HCT116 (cell line): ENCODE results near the gene HMG20A. TPM values are rescaled to one million over a fixed set of nuclear protein-coding genes. Genes with fewer than 3 reads are reported as not detected.

Source experiments
- ATAC-seq: fragments of 200-7000 bp; cut with Tn5 transposase; 2 replicates; pipeline ENCODE4 v1.9.1; 2020; ENCODE audit warnings: mild to moderate bottlenecking, moderate library complexity
- BruUV-seq: library from RNA; stranded (reverse); fragments of 400-500 nt; replicated peaks from 2 replicates; lab custom pipeline; 2021; lab: Mats Ljungman, UMichigan
- CTCF ChIA-PET: fragments of 300-600 bp; sonication (Branson Sonifier 250); formaldehyde crosslinking; loops from one replicate; lab custom pipeline; 2021; ENCODE audit warnings: antibody characterized with exemption; lab: Charles Lee
- POLR2A ChIA-PET: fragments of 300-600, 350-600 bp; sonication (Branson Sonifier 250); formaldehyde crosslinking; loops from one replicate; lab custom pipeline; 2021; ENCODE audit warnings: antibody characterized with exemption; lab: Charles Lee
- RAD21 ChIA-PET, 2 experiments: fragments of 300-600 bp; sonication (Branson Sonifier 250); formaldehyde crosslinking; loops; one replicate each; lab custom pipeline; 2023; ENCODE audit warnings: low total read pairs in 2 of 2; ENCODE audit not compliant: uncharacterized antibody in 2 of 2, unreplicated experiment in 2 of 2, low non-redundant PET in 1 of 2; lab: Charles Lee
- DNase-seq: peaks from one replicate; pipeline ENCODE4 v3.0.0-alpha.2; 2010; ENCODE audit warnings: low read depth, low spot score
- H2AFZ ChIP-seq: fragments of 200-600 bp; shearing (Covaris generic), sonication (generic); 2 replicates; pipeline ENCODE4 v1.6.1; 2017; ENCODE audit warnings: low read depth, mixed run types, mixed read lengths, antibody characterized with exemption, low read length; ENCODE audit not compliant: poor library complexity, severe bottlenecking
- H3K27ac ChIP-seq: 2 replicates; pipeline ENCODE4 v1.5.1; 2012; ENCODE audit warnings: low read depth, low read length
- H3K27me3 ChIP-seq: fragments of 200-600 bp; sonication (generic); 2 replicates; pipeline ENCODE4 v1.6.1; 2016; ENCODE audit warnings: mixed run types, low read length, mixed read lengths; ENCODE audit not compliant: insufficient read depth
- H3K36me3 ChIP-seq, 2 experiments: fragments of 200-500 bp in 1 of 2; fragments of 200-600 bp in 1 of 2; sonication (Bioruptor generic) in 1 of 2; sonication (generic) in 1 of 2; 2 replicates each; pipeline versions ENCODE4 v1.5.1 to v1.6.1; 2014 to 2016; ENCODE audit warnings: low read length in 2 of 2, inconsistent platforms in 1 of 2, mixed read lengths in 1 of 2, mixed run types in 1 of 2; ENCODE audit not compliant: insufficient read depth in 2 of 2, control insufficient read depth in 1 of 2
- H3K4me1 ChIP-seq, 2 experiments: fragments of 200-600 bp in 1 of 2; sonication (generic) in 1 of 2; 2 replicates each; pipeline versions ENCODE4 v1.5.1 to v1.6.1; 2012 to 2017; ENCODE audit warnings: low read length in 2 of 2, inconsistent platforms in 1 of 2, mild to moderate bottlenecking in 1 of 2, mixed read lengths in 1 of 2, mixed run types in 1 of 2, moderate library complexity in 1 of 2; ENCODE audit not compliant: insufficient read depth in 2 of 2, control insufficient read depth in 1 of 2
- H3K4me2 ChIP-seq: fragments of 200-600 bp; sonication (generic); 2 replicates; pipeline ENCODE4 v1.6.1; 2017; ENCODE audit warnings: mixed run types, low read length, mixed read lengths
- H3K4me3 ChIP-seq, 2 experiments: fragments of 200-600 bp in 1 of 2; sonication (generic) in 1 of 2; replicated peaks in 1 of 2; 2 replicates each; pipeline ENCODE4 v1.5.1; 2011 to 2016; ENCODE audit warnings: low read length in 2 of 2, control low read depth in 1 of 2, low read depth in 1 of 2, mild to moderate bottlenecking in 1 of 2, mixed read lengths in 1 of 2, mixed run types in 1 of 2
- H3K79me2 ChIP-seq: fragments of 200-600 bp; sonication (generic); 2 replicates; pipeline ENCODE4 v1.6.1; 2017; ENCODE audit warnings: mild to moderate bottlenecking, mixed run types, low read length, moderate library complexity, mixed read lengths; ENCODE audit not compliant: insufficient read depth
- H3K9ac ChIP-seq: fragments of 200-600 bp; sonication (generic); 2 replicates; pipeline ENCODE4 v1.6.1; 2016; ENCODE audit warnings: low read length, mixed read lengths
- H3K9me2 ChIP-seq: fragments of 200-600 bp; sonication (generic), shearing (Covaris generic); 2 replicates; pipeline ENCODE4 v1.6.1; 2017; ENCODE audit warnings: mixed run types, mild to moderate bottlenecking, moderate library complexity; ENCODE audit not compliant: insufficient read depth
- H3K9me3 ChIP-seq, 2 experiments: fragments of 200-500 bp in 1 of 2; fragments of 200-600 bp in 1 of 2; sonication (Bioruptor generic) in 1 of 2; sonication (generic) in 1 of 2; 2 replicates each; pipeline ENCODE4 v1.6.1; 2014 to 2017; ENCODE audit warnings: low read length in 2 of 2, mixed read lengths in 2 of 2, inconsistent platforms in 1 of 2, low read depth in 1 of 2, mild to moderate bottlenecking in 1 of 2, mixed run types in 1 of 2, moderate library complexity in 1 of 2; ENCODE audit not compliant: control insufficient read depth in 1 of 2, insufficient read depth in 1 of 2
- H4K20me1 ChIP-seq: fragments of 200-600 bp; sonication (generic), shearing (Covaris generic); 2 replicates; pipeline ENCODE4 v1.6.1; 2017; ENCODE audit warnings: mixed run types, mild to moderate bottlenecking, moderate library complexity; ENCODE audit not compliant: insufficient read depth
- ATF3 ChIP-seq: IDR thresholded peaks from 2 replicates; pipeline ENCODE4 v1.6.1; 2012
- CEBPB ChIP-seq: IDR thresholded peaks from 2 replicates; pipeline ENCODE4 v1.6.1; 2012; ENCODE audit warnings: low read depth
- EGR1 ChIP-seq: IDR thresholded peaks from 2 replicates; pipeline ENCODE4 v1.6.1; 2012; ENCODE audit warnings: low read depth
- EZH2phosphoT487 ChIP-seq: fragments of 200-600 bp; IDR thresholded peaks from 2 replicates; pipeline ENCODE4 v1.6.1; 2018; ENCODE audit warnings: antibody characterized with exemption, borderline replicate concordance
- FOSL1 ChIP-seq: IDR thresholded peaks from 2 replicates; pipeline ENCODE4 v1.6.1; 2012; ENCODE audit warnings: low read depth
- JUND ChIP-seq: IDR thresholded peaks from 2 replicates; pipeline ENCODE4 v1.6.1; 2012
- MAX ChIP-seq: IDR thresholded peaks from 2 replicates; pipeline ENCODE4 v1.6.1; 2012
- POLR2A ChIP-seq: IDR thresholded peaks from 2 replicates; pipeline ENCODE4 v1.7.0; 2011; ENCODE audit warnings: borderline replicate concordance; ENCODE audit not compliant: insufficient read depth, insufficient read length; ENCODE audit errors: extremely low read depth
- REST ChIP-seq: IDR thresholded peaks from 2 replicates; pipeline ENCODE4 v1.6.1; 2012; ENCODE audit warnings: low read depth
- SP1 ChIP-seq: IDR thresholded peaks from 2 replicates; pipeline ENCODE4 v1.6.1; 2012; ENCODE audit warnings: low read depth
- TCF7L2 ChIP-seq: IDR thresholded peaks from 2 replicates; pipeline ENCODE4 v1.7.0; 2011; ENCODE audit warnings: borderline replicate concordance, inconsistent platforms; ENCODE audit not compliant: insufficient read depth, insufficient read length; ENCODE audit errors: extremely low read depth
- YY1 ChIP-seq: IDR thresholded peaks from 2 replicates; pipeline ENCODE4 v1.6.1; 2011; ENCODE audit warnings: low read length, low read depth, moderate library complexity, mild to moderate bottlenecking; ENCODE audit not compliant: insufficient replicate concordance; ENCODE audit errors: extremely low read depth
- ZNF274 ChIP-seq: fragments of 200-500 bp; sonication (Bioruptor generic); IDR thresholded peaks from 2 replicates; pipeline ENCODE4 v1.6.1; 2014; ENCODE audit warnings: mild to moderate bottlenecking, low read depth, low read length, inconsistent platforms
- intact Hi-C: fragments of 100-400 bp; cut with micrococcal nuclease; formaldehyde crosslinking; loops from 2 replicates; pipeline ENCODE4 v1.10.0; 2022
- total RNA-seq: library from RNA; stranded (reverse); gene quantifications from one replicate; pipeline ENCODE4 v1.2.1, GENCODE V29; 2021; ENCODE audit not compliant: unreplicated experiment
- TF ChIP-seq, protein P1 (sequence below), 3 experiments: fragments of 200-600 bp in 1 of 3; sonication (generic) in 1 of 3; IDR thresholded peaks in 2 of 3; conservative IDR thresholded peaks in 1 of 3; 2 replicates each; pipeline ENCODE4 v1.5.1; 2012 to 2017; ENCODE audit warnings: low read depth in 2 of 3, low read length in 2 of 3, antibody characterized with exemption in 1 of 3, borderline replicate concordance in 1 of 3, control low read depth in 1 of 3, mild to moderate bottlenecking in 1 of 3, mixed read lengths in 1 of 3, mixed run types in 1 of 3, moderate library complexity in 1 of 3; ENCODE audit not compliant: insufficient read depth in 1 of 3

Gene HMG20A
- total RNA-seq, 1 experiment from 2014 or later: 37.7 TPM

GRCh38 chr15:77420610-77421369 lies at the start of gene HMG20A (continued):
- TF ChIP-seq REST: no peak
- TF ChIP-seq EGR1: no peak
- TF ChIP-seq ATF3: no peak
- TF ChIP-seq FOSL1: no peak

GRCh38 chr15:77371850-77372563 lies 48.7 kb upstream of the HMG20A start:
- H3K27me3 ChIP-seq: no peaks in the 10 kb centered on the region
- no peaks in the 10 kb centered on the region for H3K9me3 ChIP-seq
- H3K36me3 ChIP-seq: no peaks in the 10 kb centered on the region
- DNase-seq (no peak), ATAC-seq (no peak)
- H3K79me2 ChIP-seq: no peaks in the 10 kb centered on the region; the same call in 1 of the 2 replicates
- ChIA-PET CTCF (no interaction called here), RAD21 (no interaction called here), POLR2A (no interaction called here)
- H3K9me2 ChIP-seq: no peaks in the 10 kb centered on the region
- TF ChIP-seq EGR1 (no peak), TCF7L2 (no peak), POLR2A (no peak), MAX (no peak), FOSL1 (no peak), SP1 (no peak), CEBPB (no peak), JUND (no peak), EZH2phosphoT487 (no peak), ZNF274 (no peak), YY1 (no peak)
- TF ChIP-seq, protein P1, sequence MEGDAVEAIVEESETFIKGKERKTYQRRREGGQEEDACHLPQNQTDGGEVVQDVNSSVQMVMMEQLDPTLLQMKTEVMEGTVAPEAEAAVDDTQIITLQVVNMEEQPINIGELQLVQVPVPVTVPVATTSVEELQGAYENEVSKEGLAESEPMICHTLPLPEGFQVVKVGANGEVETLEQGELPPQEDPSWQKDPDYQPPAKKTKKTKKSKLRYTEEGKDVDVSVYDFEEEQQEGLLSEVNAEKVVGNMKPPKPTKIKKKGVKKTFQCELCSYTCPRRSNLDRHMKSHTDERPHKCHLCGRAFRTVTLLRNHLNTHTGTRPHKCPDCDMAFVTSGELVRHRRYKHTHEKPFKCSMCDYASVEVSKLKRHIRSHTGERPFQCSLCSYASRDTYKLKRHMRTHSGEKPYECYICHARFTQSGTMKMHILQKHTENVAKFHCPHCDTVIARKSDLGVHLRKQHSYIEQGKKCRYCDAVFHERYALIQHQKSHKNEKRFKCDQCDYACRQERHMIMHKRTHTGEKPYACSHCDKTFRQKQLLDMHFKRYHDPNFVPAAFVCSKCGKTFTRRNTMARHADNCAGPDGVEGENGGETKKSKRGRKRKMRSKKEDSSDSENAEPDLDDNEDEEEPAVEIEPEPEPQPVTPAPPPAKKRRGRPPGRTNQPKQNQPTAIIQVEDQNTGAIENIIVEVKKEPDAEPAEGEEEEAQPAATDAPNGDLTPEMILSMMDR (IDR thresholded peaks at IDR 0.05 in 2 of 3, conservative IDR thresholded peaks at IDR 0.05 in 1 of 3; ENCODE audit: borderline replicate concordance in 1 of 3, insufficient read depth in 1 of 3, low read depth in 2 of 3, low read length in 2 of 3): no peak
- BruUV-seq: no TSS peak
- intact Hi-C loops: no loop called here
- no peak overlapping the region for H3K4me3 ChIP-seq
- H3K27ac ChIP-seq: no peak overlapping the region
- no peak overlapping the region for H3K9ac ChIP-seq
- H2AFZ ChIP-seq: no peak overlapping the region
- H3K4me1 ChIP-seq: no peaks in the 10 kb centered on the region
- H3K4me2 ChIP-seq: no peak overlapping the region
- no peaks in the 10 kb centered on the region for H4K20me1 ChIP-seq
